Heart left ventricle (tissue), 16 donors: ENCODE data around the gene KCNQ1. TPM values are rescaled to one million over a fixed set of nuclear protein-coding genes. Genes with fewer than 3 reads are reported as not detected.

Experiments
- ATAC-seq, 4 donors: fragments of 200-7000 bp; cut with Tn5 transposase; one replicate each; pipeline ENCODE4 v1.9.1; 2020 to 2022; ENCODE audit warnings: moderate library complexity in 4 of 4, mild to moderate bottlenecking in 3 of 4, moderate number of reproducible peaks in 1 of 4
- DNase-seq, 5 donors: peaks; one replicate each; pipeline ENCODE4 v3.0.0-alpha.2; 2020
- H3K27ac ChIP-seq, 12 donors: fragments of 200-600 bp; sonication (generic) in 4 of 12; one replicate each; pipeline versions ENCODE4 v1.5.0 to v1.8.0; 2016 to 2022; ENCODE audit warnings: mild to moderate bottlenecking in 2 of 12
- H3K27me3 ChIP-seq, 9 donors: fragments of 200-600 bp; sonication (generic) in 2 of 9; one replicate each; pipeline versions ENCODE4 v1.5.1 to v1.8.0; 2016 to 2022; ENCODE audit warnings: mild to moderate bottlenecking in 3 of 9
- H3K36me3 ChIP-seq, 9 donors: fragments of 200-600 bp; sonication (generic) in 2 of 9; one replicate each; pipeline versions ENCODE4 v1.5.0 to v1.8.0; 2018 to 2022; ENCODE audit warnings: mild to moderate bottlenecking in 2 of 9
- H3K4me1 ChIP-seq, 12 donors: fragments of 200-600 bp; sonication (generic) in 4 of 12; one replicate each; pipeline versions ENCODE4 v1.5.0 to v1.8.0; 2016 to 2022; ENCODE audit warnings: mild to moderate bottlenecking in 3 of 12
- H3K4me3 ChIP-seq, 12 donors: fragments of 200-600 bp; sonication (generic) in 4 of 12; one replicate each; pipeline versions ENCODE4 v1.5.0 to v1.8.0; 2017 to 2022; ENCODE audit warnings: mild to moderate bottlenecking in 9 of 12, moderate library complexity in 4 of 12
- H3K9me3 ChIP-seq, 12 donors: fragments of 200-600 bp; sonication (generic) in 4 of 12; one replicate each; pipeline versions ENCODE4 v1.5.0 to v1.8.0; 2016 to 2022; ENCODE audit warnings: mild to moderate bottlenecking in 1 of 12
- POLR2A ChIP-seq, 2 donors: fragments of 450-650 bp; IDR thresholded peaks; one replicate each; pipeline ENCODE4 v1.6.1; 2017; ENCODE audit warnings: antibody characterized with exemption in 2 of 2, mild to moderate bottlenecking in 2 of 2, moderate library complexity in 2 of 2
- WGBS, 4 donors: extraction: QIAGEN DNeasy Blood & Tissue Kit in 2 of 4; methylation state at CpG; one replicate each; pipeline versions ENCODE4 v1.1.5 to v1.1.7; 2013 to 2018; 5-methylcytosine and 5-hydroxymethylcytosine counted together
- intact Hi-C, 10 donors: fragments of 100-400 bp; cut with DNase I; formaldehyde crosslinking; loops; one replicate each; pipeline versions ENCODE4 v1.11.1 to v1.14.2; 2022
- polyA plus RNA-seq, 2 donors: library from polyadenylated mRNA; stranded (reverse); fragments of 200-250 nt; gene quantifications; one replicate each; pipeline ENCODE4 v1.2.3, GENCODE V29; 2013
- total RNA-seq, 9 donors: library from RNA; depleted of rRNA in 2 of 9; stranded (reverse); fragments of >200 nt in 2 of 9; fragmentation: NEBNext Ultra II Directional in 3 of 9; extraction: Animal tissue kit (Norgen Biotek cat#: 25700) in 3 of 9; gene quantifications; one replicate each; pipeline versions ENCODE4 v1.1.0 to v1.2.4, GENCODE V29; 2016 to 2023
- TF ChIP-seq, protein P1 (sequence below), 12 donors: fragments of 200-600 bp; sonication (generic) in 4 of 12; IDR thresholded peaks; one replicate each; pipeline versions ENCODE4 v1.5.0 to v1.8.0; 2018 to 2022; ENCODE audit warnings: antibody characterized with exemption in 12 of 12, mild to moderate bottlenecking in 5 of 12
- donor health status: ischemic (EF 13 %, LVEDD 7.1; RV severe dilation, severe dysfunction).
- donor health status: healthy with polysubstance abuse.
- donor health status: DM: no; HTN: yes; CAD: no.
- donor health status: DM: no; HTN: no; CAD: no.
- donor health status: ischemic (EF 25% LVEDD 6.9; RV normal size, moderate dysfunction).
- donor health status: ischemic (EF 25% LVEDD 5.7; RV mildly dilated, moderate dysfunction).
- donor health status: healthy.
- donor health status: DM: yes; HTN: yes; CAD: no.
- donor health status: ischemic (EF 35%, LVEDD 5.7; RV mildly dilated, moderate dysfunction).
- donor health status: nonischemic (EF 11% LVEDD 7.7; RV severe dilation, severe dysfunction).
- donor health status: DM: yes; HTN: yes; CAD: no.
- donor health status: PGD.
- donor health status: ischemic (EF 29% LVEDD 5.4; RV normal size, mild dysfunction).
- donor health status: nonischemic (EF 23%, LVEDD 6.1; RV moderate dilation, normal function).

KCNQ1 gene
- total and polyA plus RNA-seq, 11 donors: 18.6 to 42.4 (median 31.4) TPM

DNA sequence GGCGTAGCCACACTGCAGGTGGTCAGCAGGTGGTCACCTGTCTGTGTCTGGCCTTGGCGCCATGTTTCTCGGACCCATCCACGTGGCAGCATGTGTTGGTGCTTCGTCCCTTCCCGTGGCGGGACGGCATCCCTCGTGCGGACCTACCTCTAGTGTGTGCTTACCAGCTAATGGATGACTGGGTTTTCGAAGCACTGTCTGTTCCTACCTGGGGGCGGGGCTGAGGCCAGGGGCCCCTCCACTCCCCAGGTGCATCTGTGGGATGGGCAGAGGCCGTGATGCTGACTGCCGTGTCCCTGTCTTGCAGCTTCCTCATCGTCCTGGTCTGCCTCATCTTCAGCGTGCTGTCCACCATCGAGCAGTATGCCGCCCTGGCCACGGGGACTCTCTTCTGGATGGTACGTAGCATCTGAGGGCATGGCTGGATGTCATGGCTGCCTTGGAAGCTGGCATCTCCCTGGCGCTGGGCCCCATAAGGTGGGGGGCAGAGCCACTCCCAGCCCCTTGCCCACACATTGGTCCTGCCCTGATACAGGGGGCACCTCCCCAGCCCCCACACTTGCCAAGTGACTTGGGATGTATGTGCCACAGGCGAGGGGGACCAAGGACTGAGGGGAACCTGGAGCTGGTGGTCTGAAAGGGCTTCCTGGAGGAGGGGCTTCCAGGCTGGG, 82.9 kb downstream of the KCNQ1 start:
- Histone ChIP-seq H3K4me3 (no peak overlapping the region), H3K36me3 (no peaks in the 10 kb centered on the region), H3K27me3 (no peaks in the 10 kb centered on the region), H3K27ac (no peak overlapping the region), H3K4me1 (peaks cover 0 to 34% (median 12%) of the 10 kb centered on the region in 12 donors), H3K9me3 (no peaks in the 10 kb centered on the region)
- TF ChIP-seq, protein P1, sequence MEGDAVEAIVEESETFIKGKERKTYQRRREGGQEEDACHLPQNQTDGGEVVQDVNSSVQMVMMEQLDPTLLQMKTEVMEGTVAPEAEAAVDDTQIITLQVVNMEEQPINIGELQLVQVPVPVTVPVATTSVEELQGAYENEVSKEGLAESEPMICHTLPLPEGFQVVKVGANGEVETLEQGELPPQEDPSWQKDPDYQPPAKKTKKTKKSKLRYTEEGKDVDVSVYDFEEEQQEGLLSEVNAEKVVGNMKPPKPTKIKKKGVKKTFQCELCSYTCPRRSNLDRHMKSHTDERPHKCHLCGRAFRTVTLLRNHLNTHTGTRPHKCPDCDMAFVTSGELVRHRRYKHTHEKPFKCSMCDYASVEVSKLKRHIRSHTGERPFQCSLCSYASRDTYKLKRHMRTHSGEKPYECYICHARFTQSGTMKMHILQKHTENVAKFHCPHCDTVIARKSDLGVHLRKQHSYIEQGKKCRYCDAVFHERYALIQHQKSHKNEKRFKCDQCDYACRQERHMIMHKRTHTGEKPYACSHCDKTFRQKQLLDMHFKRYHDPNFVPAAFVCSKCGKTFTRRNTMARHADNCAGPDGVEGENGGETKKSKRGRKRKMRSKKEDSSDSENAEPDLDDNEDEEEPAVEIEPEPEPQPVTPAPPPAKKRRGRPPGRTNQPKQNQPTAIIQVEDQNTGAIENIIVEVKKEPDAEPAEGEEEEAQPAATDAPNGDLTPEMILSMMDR (IDR thresholded peaks at IDR 0.05): no peak
- no peak for TF ChIP-seq POLR2A (IDR thresholded peaks at IDR 0.05)
- no peak for ATAC-seq
- intact Hi-C loops: loop anchor here in 5 of 10 donors (5.0 to 10.0 kb wide), 4 partner anchors 85 to 343 kb away; partner anchors contain the start of genes C11orf21 (in 1 of the 5), TRPM5 (in 1 of the 5) and TSPAN32 (in 1 of the 5)
- DNase-seq: peak; percentile 7 to 57 (median 20)
- 93 to 98% (median 96%) methylated on average over 21 to 22 of the region's 22 CpGs for WGBS, 4 donors

DNA sequence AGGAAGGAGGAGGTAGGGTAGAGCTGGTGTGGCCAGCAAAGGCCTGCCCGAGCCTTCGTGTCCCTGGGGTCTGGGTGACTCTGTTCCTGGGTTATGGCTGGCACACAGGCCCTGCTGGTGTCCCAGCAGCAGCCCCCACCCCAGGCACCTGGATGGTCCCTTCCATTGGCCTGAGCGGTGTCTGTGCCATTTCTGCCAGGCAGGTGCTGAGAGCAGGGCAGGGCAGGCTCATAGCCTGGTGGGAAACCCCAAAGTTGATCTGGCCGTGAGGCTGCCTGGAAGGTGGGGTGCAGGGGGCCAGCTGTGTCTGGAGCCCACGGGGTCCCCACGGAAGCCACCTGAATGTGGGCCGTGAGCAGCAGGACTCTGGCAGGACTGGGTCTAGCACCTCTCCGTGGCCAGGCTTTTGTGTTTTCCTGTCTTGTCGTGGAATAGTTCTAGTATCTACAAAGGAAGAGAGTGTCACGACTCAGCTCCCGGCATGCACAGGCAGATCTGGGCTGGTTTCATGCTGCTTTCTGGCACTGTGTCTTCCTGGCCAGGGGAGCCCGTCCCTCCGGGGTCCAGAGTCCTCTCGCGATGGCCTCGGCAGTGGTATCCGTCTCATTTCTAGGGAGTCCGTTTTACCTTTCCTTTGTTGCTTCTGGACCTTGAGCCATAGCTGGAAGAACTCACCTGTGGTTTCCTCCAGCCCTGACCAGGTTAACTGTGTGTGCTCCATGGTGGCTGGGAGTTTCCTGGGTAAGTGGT, 83.7 kb downstream of the KCNQ1 start:
- Histone ChIP-seq H3K4me1 (peaks cover 0 to 41% (median 19%) of the 10 kb centered on the region in 12 donors), H3K27me3 (no peaks in the 10 kb centered on the region), H3K27ac (no peak overlapping the region), H3K9me3 (no peaks in the 10 kb centered on the region), H3K4me3 (no peak overlapping the region), H3K36me3 (no peaks in the 10 kb centered on the region)
- 80 to 87% (median 82%) methylated on average over 14 to 18 of the region's 18 CpGs for WGBS, 4 donors
- TF ChIP-seq POLR2A (IDR thresholded peaks at IDR 0.05): no peak
- TF ChIP-seq, protein P1 (IDR thresholded peaks at IDR 0.05): no peak
- intact Hi-C loops: loop anchor here in 5 of 10 donors (1.0 to 10.0 kb wide), 5 partner anchors 86 to 344 kb away; partner anchors contain the start of genes C11orf21 (in 1 of the 5), TRPM5 (in 1 of the 5) and TSPAN32 (in 1 of the 5)
- DNase-seq: peak in 4 of 5 donors; percentile 15 to 26 (median 18)
- no peak for ATAC-seq

DNA sequence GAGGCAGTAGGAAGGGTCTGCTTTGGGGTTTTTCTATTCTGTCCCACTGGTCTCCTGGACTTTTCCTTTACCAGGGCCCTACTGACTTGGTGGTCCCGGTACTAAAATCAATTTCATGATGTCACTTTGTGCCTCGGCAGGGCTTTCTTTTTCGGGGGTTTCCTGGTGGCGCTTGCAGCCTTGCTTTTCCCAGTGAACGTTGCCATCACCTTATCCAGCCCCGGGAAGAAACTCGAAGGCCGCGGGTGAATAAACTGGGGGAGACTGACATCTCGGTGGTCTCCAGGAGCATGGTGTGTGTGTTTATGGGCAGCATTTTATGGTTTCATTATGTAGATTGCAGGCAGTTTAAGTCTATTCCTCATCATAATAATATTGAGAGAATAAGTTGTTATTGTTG, 84.4 kb downstream of the KCNQ1 start:
- DNase-seq: peak in 1 of 5 donors; percentile 10
- no peak overlapping the region for H3K27ac ChIP-seq
- H3K36me3 ChIP-seq: no peaks in the 10 kb centered on the region
- no peak overlapping the region for H3K4me3 ChIP-seq
- WGBS, 4 donors: 84 to 91% (median 87%) methylated on average over 10 of the region's 10 CpGs
- intact Hi-C loops: loop anchor here in 5 of 10 donors (1.0 to 10.0 kb wide), 5 partner anchors 87 to 344 kb away; partner anchors contain the start of genes C11orf21 (in 1 of the 5), TRPM5 (in 1 of the 5) and TSPAN32 (in 1 of the 5)
- H3K4me1 ChIP-seq: peaks cover 0 to 44% (median 26%) of the 10 kb centered on the region in 12 donors
- TF ChIP-seq, protein P1 (IDR thresholded peaks at IDR 0.05): no peak
- no peak for TF ChIP-seq POLR2A (IDR thresholded peaks at IDR 0.05)
- no peak for ATAC-seq
- no peaks in the 10 kb centered on the region for H3K9me3 ChIP-seq
- no peaks in the 10 kb centered on the region for H3K27me3 ChIP-seq

DNA sequence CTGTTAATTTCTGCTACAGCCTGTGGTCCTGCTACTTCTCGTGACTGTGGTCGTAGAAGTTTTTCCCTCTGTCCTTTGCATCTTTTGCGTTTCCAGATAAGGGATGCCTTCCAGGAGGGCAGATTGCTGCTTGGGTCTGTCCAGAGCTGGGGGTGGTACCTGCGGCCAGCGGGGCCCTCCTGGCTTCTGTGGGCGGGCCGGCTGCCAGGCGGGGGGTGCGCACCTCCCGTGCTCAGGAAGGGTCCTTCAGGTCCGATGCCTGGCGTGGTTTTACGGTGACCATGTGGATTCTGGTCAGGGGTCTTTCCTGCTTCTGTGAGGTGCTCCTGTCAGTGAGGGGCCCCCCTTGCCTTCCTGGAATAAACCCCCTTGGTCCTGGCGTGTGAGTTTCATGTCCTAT, 84.8 kb downstream of the KCNQ1 start:
- DNase-seq (peak in 2 of 5 donors; percentile 16 to 19), ATAC-seq (no peak)
- TF ChIP-seq, protein P1 (IDR thresholded peaks at IDR 0.05): no peak
- no peak for TF ChIP-seq POLR2A (IDR thresholded peaks at IDR 0.05)
- Histone ChIP-seq H3K27me3 (no peaks in the 10 kb centered on the region), H3K36me3 (no peaks in the 10 kb centered on the region), H3K27ac (no peak overlapping the region), H3K4me1 (peaks cover 0 to 44% (median 26%) of the 10 kb centered on the region in 12 donors), H3K4me3 (no peak overlapping the region), H3K9me3 (no peaks in the 10 kb centered on the region)
- 84 to 87% (median 86%) methylated on average over 13 to 14 of the region's 14 CpGs for WGBS, 4 donors
- intact Hi-C loops: loop anchor here in 9 of 10 donors (1.0 to 10.0 kb wide), 9 partner anchors 87 to 345 kb away; partner anchors contain the start of genes C11orf21 (in 4 of the 9), TSPAN32 (in 4 of the 9) and TRPM5 (in 1 of the 9)
